ENCODE data around the gene OR11A1.
"Not testable (repeated sequence)": the region's sequence is repeated elsewhere in the genome, so short reads cannot be mapped to it uniquely, and the experiment has no call there.

The OR11A1 gene

GRCh38 chr6:29465801-29466200 is 8.9 kb upstream of the OR11A1 start:
- TF ChIP-seq, protein P1, sequence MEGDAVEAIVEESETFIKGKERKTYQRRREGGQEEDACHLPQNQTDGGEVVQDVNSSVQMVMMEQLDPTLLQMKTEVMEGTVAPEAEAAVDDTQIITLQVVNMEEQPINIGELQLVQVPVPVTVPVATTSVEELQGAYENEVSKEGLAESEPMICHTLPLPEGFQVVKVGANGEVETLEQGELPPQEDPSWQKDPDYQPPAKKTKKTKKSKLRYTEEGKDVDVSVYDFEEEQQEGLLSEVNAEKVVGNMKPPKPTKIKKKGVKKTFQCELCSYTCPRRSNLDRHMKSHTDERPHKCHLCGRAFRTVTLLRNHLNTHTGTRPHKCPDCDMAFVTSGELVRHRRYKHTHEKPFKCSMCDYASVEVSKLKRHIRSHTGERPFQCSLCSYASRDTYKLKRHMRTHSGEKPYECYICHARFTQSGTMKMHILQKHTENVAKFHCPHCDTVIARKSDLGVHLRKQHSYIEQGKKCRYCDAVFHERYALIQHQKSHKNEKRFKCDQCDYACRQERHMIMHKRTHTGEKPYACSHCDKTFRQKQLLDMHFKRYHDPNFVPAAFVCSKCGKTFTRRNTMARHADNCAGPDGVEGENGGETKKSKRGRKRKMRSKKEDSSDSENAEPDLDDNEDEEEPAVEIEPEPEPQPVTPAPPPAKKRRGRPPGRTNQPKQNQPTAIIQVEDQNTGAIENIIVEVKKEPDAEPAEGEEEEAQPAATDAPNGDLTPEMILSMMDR (conservative IDR thresholded peaks at IDR 0.05; ENCODE audit: low read depth, low read length), result no peak
- no peak overlapping the region for H3K4me3 ChIP-seq (ENCODE audit: low read length)

DNA sequence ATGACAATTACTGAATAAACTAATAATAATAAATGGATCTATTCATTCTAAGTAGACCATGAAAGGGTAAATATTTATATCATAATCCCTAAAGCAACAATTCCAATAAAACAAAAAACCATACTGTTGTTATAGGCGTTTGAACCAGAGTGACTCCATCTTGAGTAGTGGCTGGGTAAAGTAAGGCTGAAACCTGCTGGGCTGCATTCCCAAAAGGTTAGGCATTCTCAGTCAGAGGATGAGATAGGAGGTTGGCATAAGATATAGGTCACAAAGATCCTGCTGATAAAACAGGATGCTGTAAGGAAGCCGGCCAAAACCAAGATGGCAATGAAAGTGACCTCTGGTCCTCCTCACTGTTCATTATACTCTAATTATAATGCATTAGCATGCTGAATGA is 8.4 kb upstream of the OR11A1 start:
- DNase-seq (ENCODE audit: low read depth), result no peak
- TF ChIP-seq, protein P1 (conservative IDR thresholded peaks at IDR 0.05; ENCODE audit: low read depth, low read length), result no peak
- no peak overlapping the region for H3K4me3 ChIP-seq (ENCODE audit: low read length)

More at GRCh38 chr6:29465801-29466200, 8.9 kb upstream of the OR11A1 start:
- no peak for DNase-seq (ENCODE audit: low read depth)

- TF ChIP-seq, protein P1 (conservative IDR thresholded peaks at IDR 0.05; ENCODE audit: low read depth, low read length), result no peak
- H3K4me3 ChIP-seq (ENCODE audit: low read length), result no peak overlapping the region
- DNase-seq (ENCODE audit: low read depth), result no peak
Measured at GRCh38 chr6:29462022-29462421, 5.2 kb upstream of the OR11A1 start.

GRCh38 chr6:29461021-29461814 is 4.3 kb upstream of the OR11A1 start:
- TF ChIP-seq, protein P1 (conservative IDR thresholded peaks at IDR 0.05; ENCODE audit: low read depth, low read length), result no peak
- no peak for DNase-seq (ENCODE audit: low read depth)
- H3K4me3 ChIP-seq (ENCODE audit: low read length), result no peak overlapping the region

DNA sequence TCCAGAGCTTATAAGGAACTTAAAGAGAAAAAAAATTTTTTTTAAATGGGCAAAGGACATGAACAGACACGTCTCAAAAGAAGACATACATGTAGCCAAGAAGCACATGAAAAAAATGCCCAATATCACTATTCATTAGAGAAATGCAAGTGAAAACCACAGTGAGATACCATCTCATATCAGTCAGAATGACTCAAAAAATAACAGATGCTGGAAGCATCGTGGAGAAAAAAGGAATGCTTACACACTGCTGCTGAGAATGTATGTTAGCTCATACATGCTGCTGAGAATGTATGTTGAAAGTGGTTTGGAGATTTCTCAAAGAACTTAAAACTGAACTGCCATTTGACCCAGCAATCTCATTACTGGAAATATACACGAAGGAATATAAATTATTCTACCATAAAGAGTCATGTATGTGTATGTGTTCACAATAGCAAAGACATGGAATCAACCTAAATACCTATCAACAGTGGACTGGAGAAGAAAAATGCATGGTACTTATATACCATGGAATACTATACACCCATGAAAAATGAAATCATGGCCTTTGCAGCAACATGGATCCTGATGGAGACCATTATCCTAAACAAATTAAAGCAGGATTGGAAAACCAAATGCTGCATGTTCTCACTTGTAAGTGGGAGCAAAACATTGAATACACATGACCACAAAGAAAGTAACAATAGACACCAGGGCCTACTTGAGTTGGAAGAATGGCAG is 5.2 kb downstream of the OR11A1 start:
- TF ChIP-seq, protein P1 (conservative IDR thresholded peaks at IDR 0.05; ENCODE audit: low read depth, low read length), result no peak
- no peak for DNase-seq (ENCODE audit: low read depth)
- H3K4me3 ChIP-seq (ENCODE audit: low read length), result no peak overlapping the region

GRCh38 chr6:29447670-29448069 is 9.2 kb downstream of the OR11A1 start:
- TF ChIP-seq, protein P1 (conservative IDR thresholded peaks at IDR 0.05; ENCODE audit: low read depth, low read length), result no peak
- H3K4me3 ChIP-seq (ENCODE audit: low read length), result no peak overlapping the region
- peak; percentile 17 for DNase-seq (ENCODE audit: low read depth)

- H3K4me3 ChIP-seq (ENCODE audit: low read length); DNase-seq (ENCODE audit: low read depth): not testable (repeated sequence)
Measured at GRCh38 chr6:29444031-29444430, 12.8 kb downstream of the OR11A1 start.
